HG03280 (cell line): Measurements from ENCODE around the gene RNU4-1.
"Not testable (repeated sequence)": the region's sequence is repeated elsewhere in the genome, so short reads cannot be mapped to it uniquely, and the experiment has no call there.

Experiments used
- ATAC-seq: cut with Tn5 transposase; IDR thresholded peaks from one replicate; pipeline ENCODE4 v1.9.1; 2021; ENCODE audit warnings: mild to moderate bottlenecking, moderate library complexity; ENCODE audit not compliant: unreplicated experiment

RNU4-1 gene

DNA sequence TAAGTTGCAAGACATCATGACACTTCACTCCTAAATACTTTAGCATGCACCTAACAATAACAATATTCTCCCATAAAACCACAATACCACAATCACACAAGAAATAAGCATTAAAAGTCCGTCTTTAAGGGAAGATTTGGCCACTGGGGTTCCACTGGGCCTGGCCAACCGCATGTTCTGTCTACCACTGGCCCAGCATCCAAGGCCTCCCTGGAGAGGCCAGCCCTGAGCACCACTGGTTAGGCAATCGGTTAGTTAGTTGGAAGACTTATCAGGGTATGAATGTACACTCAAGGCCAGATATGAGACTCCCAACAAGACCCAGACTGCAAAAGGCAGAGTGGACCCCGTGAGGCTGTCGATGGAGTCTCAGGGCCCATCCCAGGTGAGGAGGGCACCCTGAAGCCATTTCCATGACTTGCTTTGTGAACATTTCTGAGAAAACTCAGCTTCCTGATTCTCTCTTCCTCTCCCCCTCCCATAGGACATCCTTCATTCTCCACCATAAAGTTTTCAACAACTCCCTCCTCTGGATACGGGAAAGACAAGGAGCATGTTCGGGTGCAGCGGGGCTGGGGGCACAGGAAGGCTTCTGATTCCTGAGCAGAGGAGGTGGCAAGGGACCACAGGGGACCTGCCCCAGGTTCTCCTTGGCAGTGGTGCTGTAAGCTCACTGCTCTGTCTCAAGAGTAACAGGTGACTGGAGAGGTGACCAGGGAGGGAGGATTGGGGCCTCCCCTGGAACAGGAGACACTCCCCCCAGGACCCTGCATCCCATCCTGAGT is 33.4 kb downstream of the RNU4-1 start:
- no peak for ATAC-seq

- ATAC-seq: no peak
Measured at GRCh38 chr12:120258323-120258896, 34.6 kb downstream of the RNU4-1 start.

GRCh38 chr12:120257041-120257821 is 35.8 kb downstream of the RNU4-1 start:
- ATAC-seq: no peak

DNA sequence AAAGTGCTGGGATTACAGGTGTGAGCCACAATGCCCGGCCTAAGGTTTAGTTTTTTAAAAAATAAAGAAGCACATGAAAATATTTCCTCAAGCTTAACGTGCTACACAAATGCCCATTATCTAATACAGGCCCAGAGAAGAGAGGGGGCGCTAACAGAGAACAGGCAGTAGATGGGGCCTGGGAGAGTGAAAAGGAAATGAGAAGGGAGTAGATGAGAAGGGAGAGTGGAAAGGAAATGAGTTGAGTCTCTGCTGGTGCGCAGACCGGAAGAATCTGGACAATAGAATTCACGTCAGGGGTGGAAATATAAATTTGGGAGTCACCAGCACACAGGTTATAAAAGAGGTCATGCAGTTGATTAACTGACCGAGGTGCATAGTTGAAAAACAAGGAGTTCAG is 38.2 kb downstream of the RNU4-1 start:
- no peak for ATAC-seq

- not testable (repeated sequence) for ATAC-seq
Measured at GRCh38 chr12:120253313-120253712, 39.7 kb downstream of the RNU4-1 start.

DNA sequence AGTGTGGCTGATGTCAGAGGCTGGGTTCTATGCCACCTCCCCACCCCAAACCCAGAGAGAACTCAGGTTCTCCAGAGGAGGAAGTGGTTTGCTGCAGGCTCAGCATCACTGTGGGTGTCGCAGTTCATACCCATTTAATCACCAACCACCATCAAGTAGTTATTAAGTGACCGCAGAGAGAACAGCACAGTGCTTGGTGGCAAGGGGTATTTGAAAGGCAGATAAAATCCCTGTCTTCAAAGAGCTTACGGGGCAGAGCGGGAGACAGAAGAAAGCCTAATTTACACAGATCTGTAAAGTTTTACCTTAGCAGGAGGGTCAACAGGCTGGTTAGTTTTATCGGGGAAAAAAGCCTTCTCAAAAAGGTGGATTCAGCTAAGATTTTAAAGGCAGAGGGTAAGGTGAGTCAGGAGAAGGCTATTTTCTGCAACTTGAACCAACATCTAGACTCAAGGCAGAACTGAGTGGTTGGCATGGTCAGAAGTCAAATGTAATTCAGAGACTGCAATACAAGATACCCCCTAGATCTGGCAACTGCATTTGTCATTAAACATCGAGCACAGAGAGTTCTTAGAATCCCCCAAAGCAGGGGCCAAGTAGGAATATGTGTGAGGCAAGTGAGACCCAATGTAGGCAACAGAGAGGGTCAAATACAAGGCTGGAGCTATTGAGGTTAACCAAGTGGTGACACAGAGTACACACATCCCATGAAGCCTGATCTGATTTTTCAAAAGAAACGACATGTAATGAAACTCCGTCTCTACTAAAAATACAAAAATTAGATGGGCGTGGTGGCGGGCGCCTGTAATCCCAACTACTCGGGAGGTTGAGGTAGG is 40.7 kb downstream of the RNU4-1 start:
- ATAC-seq: no peak

DNA sequence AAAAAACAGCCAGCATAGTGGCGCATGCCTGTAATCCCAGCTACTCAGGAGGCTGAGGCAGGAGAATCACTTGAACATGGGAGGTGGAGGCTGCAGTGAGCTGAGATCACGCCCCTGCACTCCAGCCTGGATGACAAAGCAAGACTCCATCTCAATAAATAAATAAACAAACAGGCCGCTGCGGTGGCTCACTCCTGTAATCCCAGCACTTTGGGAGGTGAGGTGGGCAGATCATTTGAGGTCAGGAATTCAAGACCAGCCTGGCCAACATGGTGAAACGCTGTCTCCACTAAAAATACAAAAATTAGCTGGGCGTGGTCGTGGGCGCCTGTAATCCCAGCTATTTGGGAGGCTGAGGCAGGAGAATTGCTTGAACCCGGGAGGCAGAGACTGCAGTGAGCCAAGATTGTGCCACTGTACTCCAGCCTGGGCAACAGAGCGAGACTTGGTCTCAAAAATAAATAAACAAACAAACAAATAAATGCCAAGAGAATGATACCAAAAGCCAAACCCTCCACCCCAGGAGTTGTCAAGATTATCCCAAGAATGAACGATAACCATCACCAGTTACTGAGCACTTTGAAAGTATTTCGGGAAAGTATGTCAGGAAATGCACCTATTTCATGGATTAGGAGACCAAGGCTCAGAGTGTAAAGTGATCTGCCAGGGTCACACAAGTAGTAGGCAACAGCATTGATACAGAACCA is 41.5 kb downstream of the RNU4-1 start:
- not testable (repeated sequence) for ATAC-seq

DNA sequence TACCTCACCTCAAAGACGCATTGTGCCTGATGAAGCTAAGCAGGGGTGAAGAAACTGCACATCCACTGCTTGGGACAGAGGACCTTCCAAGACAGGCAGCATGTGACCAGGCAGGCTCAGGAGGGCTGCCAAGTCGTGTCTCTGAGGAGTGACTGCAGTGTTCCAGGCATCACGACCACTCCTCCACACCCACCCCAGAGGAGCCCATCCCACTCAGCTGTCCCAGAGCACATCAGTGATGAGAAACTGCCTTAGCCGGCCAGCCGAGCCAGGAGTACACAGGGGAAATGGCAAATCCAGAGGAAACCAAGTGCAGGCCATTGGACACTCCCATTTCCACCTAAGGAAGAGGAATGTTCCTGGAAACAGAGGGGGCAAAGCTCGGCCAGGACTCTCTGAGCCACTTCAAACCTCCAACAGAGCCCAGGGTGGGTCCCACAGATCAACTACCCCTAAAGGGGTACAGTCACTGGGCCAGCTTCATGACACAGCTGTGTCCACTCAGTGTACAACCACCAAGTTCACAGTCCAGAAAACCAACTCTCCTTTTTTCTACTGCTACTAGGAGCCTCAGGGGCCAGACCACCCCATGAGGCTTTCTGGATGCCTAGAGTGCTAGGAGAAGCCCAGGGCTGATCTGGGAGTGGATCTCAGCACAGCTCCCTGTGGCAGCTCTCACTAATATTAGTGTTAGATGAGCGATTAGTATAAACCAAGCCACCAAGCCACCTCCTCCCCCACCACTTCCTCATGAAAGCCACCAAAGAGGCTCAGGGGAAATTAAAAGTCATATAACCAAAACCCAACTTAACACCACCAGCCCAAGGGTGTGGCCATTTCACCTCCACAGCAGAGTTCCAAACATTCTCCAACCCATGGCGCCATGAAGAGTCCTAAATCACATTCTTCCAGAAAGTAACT is 42.9 kb downstream of the RNU4-1 start:
- no peak for ATAC-seq

DNA sequence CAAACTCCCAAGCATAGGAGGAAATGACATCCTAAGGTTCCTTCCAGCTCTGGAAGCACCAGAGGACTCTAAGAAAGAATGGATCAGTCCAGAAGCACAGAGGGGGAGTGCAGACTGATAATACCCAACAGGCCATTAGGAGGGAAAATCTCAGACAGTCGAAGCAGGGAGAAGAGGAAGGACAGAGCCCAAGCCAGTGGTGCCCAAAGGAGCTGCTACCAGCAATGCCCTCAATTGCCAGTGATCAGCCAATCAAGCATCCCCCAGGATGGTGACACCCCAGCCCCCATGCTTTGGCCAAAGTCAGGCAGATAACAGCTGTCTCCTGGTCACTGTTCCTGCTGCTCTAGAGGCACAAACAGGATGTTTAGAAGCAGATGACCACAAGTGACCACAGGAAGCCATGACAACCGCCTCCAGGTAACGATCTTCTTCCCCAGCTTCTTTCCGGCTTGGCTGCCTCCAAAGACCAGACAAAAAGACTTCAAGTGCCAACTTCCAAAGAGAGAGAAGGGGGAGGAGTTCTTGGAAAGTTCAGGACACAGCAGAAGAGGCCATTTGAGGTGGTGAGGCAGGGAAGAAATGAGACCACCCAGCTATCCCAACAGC is 43.7 kb downstream of the RNU4-1 start:
- ATAC-seq: no peak

DNA sequence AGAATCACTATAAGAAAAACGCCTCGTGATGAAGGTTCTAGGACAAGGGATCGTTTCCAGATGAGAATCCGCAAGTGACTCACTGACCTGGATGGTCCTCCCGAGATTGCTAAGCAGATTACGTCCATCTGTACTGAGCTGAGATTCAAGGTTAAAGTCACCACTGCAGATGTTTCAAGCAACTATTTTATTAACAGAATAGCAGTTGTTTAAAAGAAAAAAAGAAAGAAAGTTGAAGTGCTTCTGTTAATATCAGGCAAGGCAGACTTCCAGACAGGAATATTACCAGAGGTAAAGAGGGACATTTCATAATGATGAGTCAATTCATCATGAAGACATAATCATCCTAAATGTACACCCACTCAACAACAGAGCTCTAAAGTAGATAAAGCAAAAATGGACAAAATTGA is 45.4 kb downstream of the RNU4-1 start:
- no peak for ATAC-seq

DNA sequence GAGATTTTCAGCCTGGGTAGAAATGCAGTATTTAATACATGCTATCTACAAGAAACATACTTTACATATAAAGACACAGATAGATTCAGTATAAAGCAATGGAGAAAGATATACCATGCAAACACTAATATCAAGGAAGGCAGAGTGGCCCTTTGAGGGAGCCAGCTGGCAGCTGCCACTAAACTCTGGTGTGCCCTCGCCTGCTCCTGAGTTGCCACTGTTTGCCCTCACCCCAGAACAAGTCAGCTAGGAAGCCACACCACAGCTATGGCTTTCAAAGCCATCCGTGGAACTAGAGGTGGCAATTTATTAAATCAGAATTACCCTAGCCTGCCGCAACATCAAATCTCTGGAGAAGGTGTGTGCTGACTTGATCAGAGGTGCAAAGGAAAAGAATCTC is 45.9 kb downstream of the RNU4-1 start:
- no peak for ATAC-seq

DNA sequence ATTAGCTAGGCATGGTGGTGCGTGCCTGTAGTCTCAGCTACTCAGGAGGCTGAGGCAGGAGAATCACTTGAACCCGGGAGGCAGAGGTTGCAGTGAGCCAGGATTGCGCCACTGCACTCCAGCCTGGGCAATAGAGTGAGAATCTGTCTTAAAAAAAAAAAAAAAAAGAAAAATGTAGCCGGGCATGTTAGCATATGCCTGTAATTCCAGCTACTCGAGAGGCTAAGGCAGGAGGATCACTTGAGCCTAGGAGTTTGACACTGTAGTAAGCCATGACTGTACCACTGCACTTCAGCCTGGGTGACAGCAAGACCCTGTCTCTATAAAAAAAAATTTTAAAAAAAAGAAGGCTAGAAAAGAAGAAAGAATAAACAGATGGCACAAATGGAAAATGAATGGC is 46.3 kb downstream of the RNU4-1 start:
- ATAC-seq: not testable (repeated sequence)
